ENCODE data around the gene SRGAP3. TPM values are rescaled to one million over a fixed set of nuclear protein-coding genes. Genes with fewer than 3 reads are reported as not detected.

SRGAP3 gene
- total RNA-seq, 2 experiments from 2014 or later: 1.2 to 1.5 TPM

DNA sequence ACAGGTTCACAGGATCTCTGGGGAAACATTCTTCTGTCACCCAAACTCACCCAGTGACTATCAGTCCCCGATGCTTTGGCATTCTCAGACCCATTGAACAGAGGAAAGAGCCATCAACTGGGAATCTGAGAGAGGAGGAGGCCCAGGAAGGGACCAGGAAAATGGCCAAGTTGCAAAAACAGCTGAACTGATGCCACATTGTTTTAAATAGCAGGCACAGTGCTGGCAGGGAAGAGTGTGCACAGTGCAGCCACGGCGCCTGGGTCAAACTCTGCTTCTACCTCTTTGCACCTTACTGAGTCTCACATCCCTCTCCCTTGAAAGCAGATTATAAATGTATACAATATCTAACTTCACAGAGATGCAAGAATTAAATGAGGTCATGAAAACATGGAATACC lies 66.4 kb downstream of the SRGAP3 start:
- intact Hi-C loops (cut with DNase I, micrococcal nuclease): no loop called here
- POLR2A ChIA-PET: no interaction called here
- Mint-ChIP-seq H3K9me3 (ENCODE audit: low read depth) (no peaks in the 10 kb centered on the region), H3K27me3 (no peaks in the 10 kb centered on the region), H3K27ac (no peak overlapping the region), H3K4me1 (peaks cover 21% of the 10 kb centered on the region), H3K36me3 (ENCODE audit: low read depth) (peaks cover 4% of the 10 kb centered on the region), H3K4me3 (no peak overlapping the region)
- CTCF ChIA-PET: no interaction called here
- ATAC-seq: no peak
- DNase-seq: no peak

DNA sequence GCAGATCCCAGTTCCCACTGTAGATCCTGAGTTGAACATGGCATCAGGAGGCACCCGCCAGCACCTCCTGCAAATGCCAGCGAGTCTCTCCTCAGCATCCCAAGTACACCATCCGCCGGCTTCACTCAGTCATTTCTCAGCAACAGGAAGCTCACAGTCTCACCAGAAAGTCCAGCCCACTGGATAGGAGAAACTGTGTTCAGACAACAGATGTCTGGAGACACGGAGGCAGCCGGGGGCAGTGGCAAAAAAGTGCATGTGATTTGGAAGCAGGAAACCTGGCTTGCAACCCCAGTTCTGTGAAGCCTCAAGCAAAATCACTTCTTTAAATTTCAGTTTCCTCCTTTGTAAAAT lies 68.7 kb downstream of the SRGAP3 start:
- H3K27ac Mint-ChIP-seq: peak overlapping the region; percentile 76
- H3K9me3 Mint-ChIP-seq (ENCODE audit: low read depth): no peaks in the 10 kb centered on the region
- no peaks in the 10 kb centered on the region for H3K27me3 Mint-ChIP-seq
- peak overlapping the region; percentile 58 for H3K4me3 Mint-ChIP-seq
- DNase-seq (peak; percentile 38), ATAC-seq (peak; percentile 62)
- ChIA-PET CTCF (no interaction called here), POLR2A (no interaction called here)
- H3K4me1 Mint-ChIP-seq: peaks cover 21% of the 10 kb centered on the region
- intact Hi-C loops (cut with DNase I, micrococcal nuclease): loop anchor here in 1 of 2 experiments (1.0 kb wide), 1 partner anchor 12 kb away; no protein-coding TSS in a partner anchor
- peaks cover 4% of the 10 kb centered on the region for H3K36me3 Mint-ChIP-seq (ENCODE audit: low read depth)

DNA sequence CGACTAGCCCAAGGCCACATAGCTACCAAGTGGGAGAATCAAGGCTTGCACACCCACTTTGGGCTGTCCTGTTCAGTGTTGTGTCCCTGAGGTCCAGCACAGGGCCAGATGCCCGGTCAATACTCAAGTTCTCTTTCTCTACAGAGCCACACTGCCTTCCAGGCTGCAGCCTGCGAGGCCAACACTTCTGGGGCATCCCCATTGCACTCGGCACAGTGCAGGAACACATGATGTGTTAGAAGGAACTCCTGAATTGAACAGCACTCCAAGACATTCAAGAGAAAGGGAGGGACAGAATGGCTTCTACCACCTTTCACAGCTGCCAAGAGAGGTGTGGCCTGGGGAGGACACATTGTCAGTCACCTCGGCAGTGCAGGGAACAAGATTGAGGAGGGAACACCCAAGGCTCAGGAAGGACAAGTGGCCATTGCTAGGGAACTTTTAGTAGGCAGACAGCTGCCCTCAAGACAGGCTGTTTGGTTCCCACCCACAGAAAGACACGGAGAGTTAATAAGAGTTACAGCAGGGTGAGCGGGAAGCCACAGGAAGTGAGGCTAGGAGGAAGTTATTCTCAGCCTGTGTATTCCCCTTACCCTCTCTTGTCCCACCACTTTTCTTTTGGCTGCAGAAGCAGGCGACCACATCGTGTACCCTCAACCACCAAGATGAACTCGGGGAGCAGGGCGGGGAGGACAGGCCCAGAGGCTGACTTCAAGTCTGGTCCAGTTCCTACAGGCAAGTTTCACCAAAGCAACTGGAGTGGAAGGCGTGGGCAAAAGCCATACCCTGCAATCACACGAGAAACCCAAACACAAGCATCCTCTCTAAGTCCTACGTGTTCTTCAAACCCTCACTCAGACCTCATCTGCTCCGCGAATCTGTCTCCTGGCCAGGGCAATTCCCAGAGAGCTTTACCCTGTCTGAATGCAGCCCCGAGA lies 69.4 kb downstream of the SRGAP3 start:
- ChIA-PET CTCF (interaction anchor here (0.6 kb wide), 1 partner anchor 120 kb away, joined by 5 read pairs; no protein-coding TSS in a partner anchor), POLR2A (no interaction called here)
- Mint-ChIP-seq H3K27me3 (no peaks in the 10 kb centered on the region), H3K4me1 (peaks cover 21% of the 10 kb centered on the region), H3K4me3 (peak overlapping the region; percentile 58), H3K9me3 (ENCODE audit: low read depth) (no peaks in the 10 kb centered on the region), H3K27ac (peak overlapping the region; percentile 76), H3K36me3 (ENCODE audit: low read depth) (peaks cover 4% of the 10 kb centered on the region)
- ATAC-seq (peak; percentile 67), DNase-seq (peak; percentile 23)
- intact Hi-C loops (cut with DNase I, micrococcal nuclease): loop anchor here in 1 of 2 experiments (1.0 kb wide), 1 partner anchor 12 kb away; no protein-coding TSS in a partner anchor

DNA sequence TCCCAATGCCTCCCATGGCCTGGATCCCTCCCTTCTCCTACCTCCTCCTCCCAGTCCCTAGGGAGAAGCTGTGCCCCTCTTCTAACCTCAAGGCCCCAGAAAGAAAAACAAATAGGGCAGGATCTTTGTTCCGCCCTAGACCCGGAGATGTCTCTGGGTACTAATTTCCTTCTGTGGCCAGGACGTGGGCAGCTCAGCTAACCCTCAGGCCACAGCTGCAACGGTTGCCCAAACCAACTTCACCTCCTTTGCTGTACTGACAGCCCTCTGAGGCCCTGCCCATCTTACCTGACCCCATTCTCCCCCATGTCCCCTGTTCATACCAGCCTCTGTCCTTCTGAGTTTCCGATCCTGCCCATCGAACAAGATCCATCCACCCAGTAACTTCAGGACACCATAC lies 70.7 kb downstream of the SRGAP3 start:
- no peak overlapping the region for H3K27ac Mint-ChIP-seq
- no peaks in the 10 kb centered on the region for H3K9me3 Mint-ChIP-seq (ENCODE audit: low read depth)
- POLR2A ChIA-PET: no interaction called here
- no peaks in the 10 kb centered on the region for H3K27me3 Mint-ChIP-seq
- peaks cover 4% of the 10 kb centered on the region for H3K36me3 Mint-ChIP-seq (ENCODE audit: low read depth)
- H3K4me3 Mint-ChIP-seq: no peak overlapping the region
- ATAC-seq: no peak
- intact Hi-C loops (cut with DNase I, micrococcal nuclease): no loop called here
- H3K4me1 Mint-ChIP-seq: peaks cover 21% of the 10 kb centered on the region
- no peak for DNase-seq
- CTCF ChIA-PET: no interaction called here

DNA sequence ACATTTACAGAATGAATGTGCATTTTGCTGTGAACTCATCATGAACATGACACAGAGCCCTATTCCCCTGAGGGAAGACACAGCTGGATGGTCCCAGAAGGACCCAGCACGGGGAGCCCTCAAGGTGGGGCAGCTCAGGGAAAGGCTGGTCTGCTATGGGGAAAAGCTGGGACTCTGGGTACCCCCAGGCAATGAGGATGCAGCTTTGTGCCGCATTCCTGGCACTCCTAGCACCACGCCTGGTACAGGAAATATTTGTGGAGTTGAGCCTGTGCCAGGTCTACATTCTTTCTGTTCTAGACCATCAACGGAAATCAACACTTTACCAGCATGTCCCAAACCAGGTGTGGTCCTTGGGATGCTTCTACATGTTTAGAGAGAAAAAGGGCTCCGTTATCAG lies 74.0 kb downstream of the SRGAP3 start:
- H3K27me3 Mint-ChIP-seq: no peaks in the 10 kb centered on the region
- intact Hi-C loops (cut with DNase I, micrococcal nuclease): no loop called here
- no peak overlapping the region for H3K27ac Mint-ChIP-seq
- peaks cover 12% of the 10 kb centered on the region for H3K4me1 Mint-ChIP-seq
- no peaks in the 10 kb centered on the region for H3K9me3 Mint-ChIP-seq (ENCODE audit: low read depth)
- POLR2A ChIA-PET: no interaction called here
- H3K36me3 Mint-ChIP-seq (ENCODE audit: low read depth): peaks cover 4% of the 10 kb centered on the region
- no peak for ATAC-seq
- DNase-seq: no peak
- no peak overlapping the region for H3K4me3 Mint-ChIP-seq
- CTCF ChIA-PET: no interaction called here

DNA sequence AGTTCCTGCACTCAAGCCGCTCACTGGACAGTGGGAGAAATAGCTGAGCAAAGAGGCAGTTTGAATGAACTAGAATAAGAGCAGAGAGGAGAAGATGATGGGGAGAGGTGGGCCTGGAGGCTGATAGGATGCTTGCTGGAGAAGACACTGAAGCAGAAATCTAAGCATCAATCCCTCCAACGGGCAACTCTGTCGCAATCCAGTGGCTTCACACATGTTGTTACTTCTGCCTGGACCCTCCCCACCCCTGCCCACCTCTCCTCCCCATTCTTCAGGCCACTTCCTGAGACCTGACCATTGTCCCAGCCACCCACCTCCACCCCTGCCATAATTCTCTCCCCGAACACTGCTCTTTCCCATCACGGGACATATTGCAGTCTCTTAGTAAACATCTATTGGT lies 76.0 kb downstream of the SRGAP3 start:
- no peaks in the 10 kb centered on the region for H3K36me3 Mint-ChIP-seq (ENCODE audit: low read depth)
- ATAC-seq (no peak), DNase-seq (no peak)
- intact Hi-C loops (cut with DNase I, micrococcal nuclease): no loop called here
- H3K27me3 Mint-ChIP-seq: no peaks in the 10 kb centered on the region
- H3K27ac Mint-ChIP-seq: no peak overlapping the region
- H3K4me3 Mint-ChIP-seq: no peak overlapping the region
- CTCF ChIA-PET: interaction anchor here (0.6 kb wide), 1 partner anchor 68 kb away, joined by 3 read pairs; no protein-coding TSS in a partner anchor
- H3K4me1 Mint-ChIP-seq: no peaks in the 10 kb centered on the region
- POLR2A ChIA-PET: no interaction called here
- H3K9me3 Mint-ChIP-seq (ENCODE audit: low read depth): no peaks in the 10 kb centered on the region

DNA sequence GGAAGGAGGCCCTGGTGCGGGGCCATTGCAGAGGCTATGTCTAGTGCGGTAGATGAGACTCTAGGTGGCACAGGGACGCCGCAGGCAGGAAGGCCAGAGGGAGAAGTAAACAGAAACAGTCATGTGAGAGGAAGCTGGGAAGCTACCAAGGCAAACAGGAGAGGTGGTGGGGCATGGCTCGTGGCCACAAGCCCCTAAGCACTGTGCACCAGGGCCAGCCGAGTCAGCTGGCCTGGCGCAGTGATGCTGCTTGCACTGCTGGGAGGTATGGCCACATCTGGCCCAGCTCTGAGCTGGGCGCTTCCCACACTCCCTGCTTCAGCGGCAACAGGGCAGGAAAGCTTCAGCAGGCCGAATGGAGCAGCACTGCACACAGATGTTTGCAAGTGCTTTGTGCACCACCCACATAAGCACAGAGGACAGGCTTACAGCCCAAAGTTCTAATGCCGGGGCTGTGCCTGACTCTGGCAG lies 76.6 kb downstream of the SRGAP3 start:
- POLR2A ChIA-PET: no interaction called here
- H3K27me3 Mint-ChIP-seq: no peaks in the 10 kb centered on the region
- ATAC-seq (no peak), DNase-seq (no peak)
- CTCF ChIA-PET: interaction anchor here (0.6 kb wide), 1 partner anchor 69 kb away, joined by 3 read pairs; no protein-coding TSS in a partner anchor
- intact Hi-C loops (cut with DNase I, micrococcal nuclease): no loop called here
- no peaks in the 10 kb centered on the region for H3K4me1 Mint-ChIP-seq
- no peaks in the 10 kb centered on the region for H3K36me3 Mint-ChIP-seq (ENCODE audit: low read depth)
- no peaks in the 10 kb centered on the region for H3K9me3 Mint-ChIP-seq (ENCODE audit: low read depth)
- no peak overlapping the region for H3K4me3 Mint-ChIP-seq
- no peak overlapping the region for H3K27ac Mint-ChIP-seq

DNA sequence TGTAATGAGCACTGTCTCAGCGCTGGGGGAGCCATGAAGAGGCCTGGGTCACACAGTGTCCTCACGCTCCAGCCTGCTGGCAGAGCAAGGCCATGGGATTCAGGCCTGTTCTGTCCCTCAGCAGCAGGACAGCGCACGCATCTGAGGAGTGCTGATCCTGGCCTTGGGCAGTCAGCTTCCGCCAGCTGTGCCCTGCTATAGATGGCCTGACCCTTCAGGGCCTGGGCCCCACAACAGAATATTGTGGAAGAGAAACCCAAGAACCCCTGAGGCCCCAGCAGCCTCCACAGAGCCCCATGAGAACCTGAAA lies 78.6 kb downstream of the SRGAP3 start:
- Mint-ChIP-seq H3K36me3 (ENCODE audit: low read depth) (no peaks in the 10 kb centered on the region), H3K27me3 (no peaks in the 10 kb centered on the region), H3K4me3 (no peak overlapping the region), H3K9me3 (ENCODE audit: low read depth) (no peaks in the 10 kb centered on the region), H3K27ac (no peak overlapping the region), H3K4me1 (no peaks in the 10 kb centered on the region)
- ChIA-PET POLR2A (no interaction called here), CTCF (no interaction called here)
- intact Hi-C loops (cut with DNase I, micrococcal nuclease): no loop called here
- DNase-seq (no peak), ATAC-seq (no peak)

DNA sequence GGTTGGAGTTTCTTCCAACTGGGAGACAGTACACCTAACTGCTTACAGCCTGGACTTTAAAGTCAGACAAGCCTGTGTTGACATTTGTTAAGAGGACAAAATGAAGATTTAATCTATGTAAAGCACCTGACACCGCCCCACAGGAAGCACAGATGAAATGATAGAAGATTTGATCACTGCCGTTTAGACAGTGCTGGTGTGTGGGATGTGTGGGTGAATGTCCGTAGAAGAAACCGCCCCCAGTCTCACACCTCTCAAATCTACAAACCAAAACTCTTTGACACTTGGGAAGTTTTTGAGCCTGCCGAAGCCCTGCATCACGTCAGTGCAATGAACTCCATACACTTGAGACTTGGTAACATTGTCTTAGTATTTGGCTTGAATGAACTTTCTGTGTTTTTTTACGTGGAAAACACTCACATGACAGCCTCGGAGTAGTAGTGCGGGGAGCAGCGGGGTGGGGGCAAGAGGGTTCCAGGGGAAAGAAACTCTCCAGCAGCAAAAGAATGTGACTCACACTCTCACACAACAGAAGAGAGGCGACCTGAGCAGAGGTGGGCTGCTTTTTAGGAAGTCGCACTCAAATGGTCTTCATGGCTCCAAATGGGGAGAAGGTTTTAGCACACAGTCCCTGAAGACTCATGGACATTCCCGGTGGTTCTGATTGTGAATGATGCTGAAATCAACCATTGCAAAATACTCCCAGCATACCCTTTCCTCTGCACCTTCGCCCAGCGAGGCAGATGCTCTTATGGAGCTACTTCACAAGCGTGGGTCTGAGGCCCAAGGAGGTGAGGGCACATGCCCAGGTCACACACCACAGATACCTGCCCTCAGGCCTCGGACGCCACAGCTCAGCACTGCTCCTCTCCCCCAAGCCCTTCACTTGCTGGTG lies 79.2 kb downstream of the SRGAP3 start:
- Mint-ChIP-seq H3K9me3 (ENCODE audit: low read depth) (no peaks in the 10 kb centered on the region), H3K27ac (peak overlapping the region; percentile 2), H3K4me1 (no peaks in the 10 kb centered on the region), H3K4me3 (no peak overlapping the region), H3K36me3 (ENCODE audit: low read depth) (no peaks in the 10 kb centered on the region), H3K27me3 (no peaks in the 10 kb centered on the region)
- ATAC-seq: peak; percentile 46
- ChIA-PET POLR2A (no interaction called here), CTCF (no interaction called here)
- intact Hi-C loops (cut with DNase I, micrococcal nuclease): loop anchor here (5.0 kb wide), 1 partner anchor 132 kb away; no protein-coding TSS in a partner anchor
- DNase-seq: peak; percentile 46

DNA sequence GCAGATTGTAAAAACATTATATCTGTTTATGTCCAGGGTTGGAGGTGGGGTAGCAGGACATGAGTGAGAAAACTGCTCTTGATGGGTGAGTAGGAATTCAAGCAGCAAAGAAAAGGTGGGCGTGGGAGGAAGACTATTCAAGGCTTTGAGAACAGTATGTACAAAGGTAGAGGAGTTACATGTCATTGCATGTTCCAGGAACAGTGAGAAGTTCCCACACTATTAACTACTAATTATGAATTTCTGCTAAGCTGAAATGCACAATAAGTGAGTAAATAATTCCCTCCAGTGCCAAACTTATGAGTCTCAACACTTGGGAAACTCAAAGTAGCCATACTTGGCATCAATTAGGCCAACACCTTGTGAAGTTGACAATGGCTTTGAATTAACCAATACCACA lies 80.1 kb downstream of the SRGAP3 start:
- intact Hi-C loops (cut with DNase I, micrococcal nuclease): loop anchor here (5.0 kb wide), 1 partner anchor 133 kb away; no protein-coding TSS in a partner anchor
- POLR2A ChIA-PET: no interaction called here
- Mint-ChIP-seq H3K9me3 (ENCODE audit: low read depth) (no peaks in the 10 kb centered on the region), H3K27me3 (no peaks in the 10 kb centered on the region), H3K4me1 (no peaks in the 10 kb centered on the region), H3K27ac (no peak overlapping the region), H3K4me3 (no peak overlapping the region), H3K36me3 (ENCODE audit: low read depth) (no peaks in the 10 kb centered on the region)
- ATAC-seq (no peak), DNase-seq (no peak)
- CTCF ChIA-PET: no interaction called here

DNA sequence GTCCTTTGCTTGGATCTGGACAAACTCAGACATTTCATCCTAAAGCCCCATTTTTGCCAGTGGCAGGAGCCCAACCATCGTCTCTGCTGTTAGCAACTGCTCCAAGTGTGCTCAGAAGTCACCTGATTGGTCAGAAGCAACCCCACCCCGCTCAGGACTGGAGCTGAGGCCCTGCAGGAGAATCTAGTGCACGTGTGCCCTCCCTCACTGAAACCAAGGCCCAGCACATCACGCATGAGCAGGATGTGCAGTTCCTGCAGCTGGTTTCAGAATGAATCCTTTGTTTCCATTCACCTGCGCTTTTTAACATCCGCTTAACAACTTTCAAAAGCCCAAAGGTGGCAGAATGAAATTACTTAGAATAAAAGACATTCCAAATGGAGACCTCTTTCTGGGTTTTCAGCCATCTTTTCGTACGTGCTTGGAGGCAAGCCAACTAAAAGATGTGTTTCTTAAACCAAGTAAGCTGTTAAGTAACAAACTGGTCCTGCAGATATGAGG lies 81.2 kb downstream of the SRGAP3 start:
- ATAC-seq (peak; percentile 94), DNase-seq (peak; percentile 82)
- H3K27ac Mint-ChIP-seq: peak overlapping the region; percentile 17
- H3K27me3 Mint-ChIP-seq: no peaks in the 10 kb centered on the region
- ChIA-PET POLR2A (no interaction called here), CTCF (interaction anchor here (0.7 to 1.5 kb wide), 2 partner anchors 14 to 135 kb away, joined by 4 read pairs; no protein-coding TSS in a partner anchor)
- H3K9me3 Mint-ChIP-seq (ENCODE audit: low read depth): no peaks in the 10 kb centered on the region
- intact Hi-C loops (cut with DNase I, micrococcal nuclease): loop anchor here (1.0 to 5.0 kb wide), 4 partner anchors 12 to 134 kb away; partner anchors contain the start of gene SRGAP3 (in 1 of the 2)
- no peak overlapping the region for H3K4me3 Mint-ChIP-seq
- no peaks in the 10 kb centered on the region for H3K36me3 Mint-ChIP-seq (ENCODE audit: low read depth)
- H3K4me1 Mint-ChIP-seq: no peaks in the 10 kb centered on the region

All from activated CD4-positive, alpha-beta T cell treated with anti-CD3 and anti-CD28 coated beads for 36 hours (primary cell).